ENCODE results near the gene NLRC3. TPM values are rescaled to one million over a fixed set of nuclear protein-coding genes. Genes with fewer than 3 reads are reported as not detected.
A peak's percentile ranks its signal among the peaks of the same experiment; 100 is the strongest.

The NLRC3 gene
- total and polyA plus RNA-seq, 7 experiments from 2014 or later = 22.2 to 91.3 (median 70.0) TPM

- H3K36me3 ChIP-seq (ENCODE audit: control insufficient read depth in 2 of 3, insufficient read depth in 3 of 3, low read length in 3 of 3) = peaks cover 0 to 72% (median 19%) of the 10 kb centered on the region in 3 experiments
- peaks cover 14 to 67% (median 51%) of the 10 kb centered on the region in 5 donors for H3K36me3 Mint-ChIP-seq
Measured at GRCh38 chr16:3518986-3519348, 58.2 kb downstream of the NLRC3 start.

DNA sequence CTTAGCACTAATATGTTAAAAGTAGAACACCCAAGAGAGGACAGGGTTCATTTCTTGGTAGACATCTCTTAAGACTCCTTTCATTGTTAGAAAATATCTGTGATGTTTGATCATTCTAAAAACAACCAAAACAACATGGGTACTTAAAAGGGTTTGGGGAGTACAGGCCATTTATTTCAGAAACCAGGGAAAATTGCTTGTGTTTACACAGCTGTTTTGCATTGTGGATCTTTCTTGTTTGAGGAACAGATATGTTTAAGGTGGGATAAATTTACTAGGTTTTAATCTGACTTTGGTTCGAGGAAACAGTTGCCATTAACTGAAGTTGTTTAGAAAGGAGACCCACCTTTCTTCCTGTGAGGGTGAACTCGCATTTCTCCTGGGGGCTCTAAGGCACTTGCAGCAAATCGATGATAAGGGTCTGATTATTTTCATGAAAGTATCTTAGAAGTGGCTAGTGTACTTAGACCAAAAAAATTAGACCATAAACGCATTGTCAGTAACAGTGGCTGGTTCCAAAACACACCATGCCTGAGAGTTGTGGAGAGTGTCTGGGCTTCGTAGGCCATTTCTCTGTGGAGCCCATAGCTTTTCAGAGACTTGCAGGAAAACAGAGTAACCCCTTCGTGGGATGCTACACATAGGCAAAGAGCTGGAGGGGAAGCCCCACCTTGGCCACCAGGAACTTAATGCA is 58.8 kb downstream of the NLRC3 start:
- intact Hi-C loops (cut with micrococcal nuclease) = no loop called here
- peaks cover 18 to 67% (median 55%) of the 10 kb centered on the region in 5 donors for H3K36me3 Mint-ChIP-seq
- ATAC-seq = no peak
- Histone ChIP-seq H3K9me3 (ENCODE audit: control insufficient read depth in 2 of 3, low read length in 3 of 3) (no peaks in the 10 kb centered on the region), H3K4me3 (ENCODE audit: low read length) (no peak overlapping the region), H3K27ac (ENCODE audit: low read depth, low read length) (no peak overlapping the region), H3K36me3 (ENCODE audit: control insufficient read depth in 2 of 3, insufficient read depth in 3 of 3, low read length in 3 of 3) (peaks cover 0 to 72% (median 22%) of the 10 kb centered on the region in 3 experiments), H3K4me1 (ENCODE audit: control insufficient read depth in 2 of 2, insufficient read depth in 2 of 2, low read length in 2 of 2) (no peaks in the 10 kb centered on the region), H3K27me3 (ENCODE audit: control insufficient read depth in 2 of 2, insufficient read depth in 2 of 2, low read length in 2 of 2) (no peaks in the 10 kb centered on the region)
- H3K4me1 Mint-ChIP-seq = peaks cover 0 to 19% (median 16%) of the 10 kb centered on the region in 7 donors
- no peak overlapping the region for H3K27ac Mint-ChIP-seq
- DNase-seq = no peak
- ChIA-PET POLR2A (no interaction called here), CTCF (interaction anchor here (0.6 kb wide), 1 partner anchor 76 kb away, joined by 3 read pairs; no protein-coding TSS in a partner anchor)
- H3K27me3 Mint-ChIP-seq = no peaks in the 10 kb centered on the region
- H3K9me3 Mint-ChIP-seq = no peaks in the 10 kb centered on the region
- no peak overlapping the region for H3K4me3 Mint-ChIP-seq

More at GRCh38 chr16:3518986-3519348, 58.2 kb downstream of the NLRC3 start:
- POLR2A ChIA-PET = no interaction called here
- Mint-ChIP-seq H3K4me3 (no peak overlapping the region), H3K9me3 (no peaks in the 10 kb centered on the region), H3K27ac (no peak overlapping the region), H3K4me1 (peaks cover 0 to 18% (median 11%) of the 10 kb centered on the region in 7 donors), H3K27me3 (no peaks in the 10 kb centered on the region)
- CTCF ChIA-PET = interaction anchor here (0.6 kb wide), 1 partner anchor 76 kb away, joined by 3 read pairs; no protein-coding TSS in a partner anchor
- Histone ChIP-seq H3K4me3 (ENCODE audit: low read length) (no peak overlapping the region), H3K27ac (ENCODE audit: low read depth, low read length) (no peak overlapping the region), H3K27me3 (ENCODE audit: control insufficient read depth in 2 of 2, insufficient read depth in 2 of 2, low read length in 2 of 2) (no peaks in the 10 kb centered on the region), H3K9me3 (ENCODE audit: control insufficient read depth in 2 of 3, low read length in 3 of 3) (no peaks in the 10 kb centered on the region), H3K4me1 (ENCODE audit: control insufficient read depth in 2 of 2, insufficient read depth in 2 of 2, low read length in 2 of 2) (no peaks in the 10 kb centered on the region)
- no peak for DNase-seq
- intact Hi-C loops (cut with micrococcal nuclease) = no loop called here
- ATAC-seq = no peak

GRCh38 chr16:3515897-3516296 is 61.3 kb downstream of the NLRC3 start:
- H3K4me1 ChIP-seq (ENCODE audit: control insufficient read depth in 2 of 2, insufficient read depth in 2 of 2, low read length in 2 of 2) = peaks cover under 1 to 8% of the 10 kb centered on the region in 2 donors
- Mint-ChIP-seq H3K36me3 (peaks cover 18 to 57% (median 50%) of the 10 kb centered on the region in 5 donors), H3K9me3 (peaks cover 0 to 1% (median 0%) of the 10 kb centered on the region in 11 donors), H3K27ac (peak overlapping the region in 1 of 9 donors; percentile 17), H3K4me3 (no peak overlapping the region), H3K27me3 (no peaks in the 10 kb centered on the region), H3K4me1 (peaks cover 8 to 32% (median 27%) of the 10 kb centered on the region in 7 donors)
- ChIA-PET CTCF (interaction anchor here (1.1 kb wide), 1 partner anchor 11 kb away, joined by 4 read pairs; no protein-coding TSS in a partner anchor), POLR2A (no interaction called here)
- H3K36me3 ChIP-seq (ENCODE audit: control insufficient read depth in 2 of 3, insufficient read depth in 3 of 3, low read length in 3 of 3) = peaks cover 0 to 66% (median 26%) of the 10 kb centered on the region in 3 experiments
- H3K4me3 ChIP-seq (ENCODE audit: low read length) = no peak overlapping the region
- no peaks in the 10 kb centered on the region for H3K27me3 ChIP-seq (ENCODE audit: control insufficient read depth in 2 of 2, insufficient read depth in 2 of 2, low read length in 2 of 2)
- intact Hi-C loops (cut with micrococcal nuclease) = no loop called here
- H3K27ac ChIP-seq (ENCODE audit: low read depth, low read length) = no peak overlapping the region
- no peak for ATAC-seq
- DNase-seq = no peak
- H3K9me3 ChIP-seq (ENCODE audit: control insufficient read depth in 2 of 3, low read length in 3 of 3) = no peaks in the 10 kb centered on the region

- peaks cover 11 to 21% of the 10 kb centered on the region in 2 donors for H3K4me1 ChIP-seq (ENCODE audit: control insufficient read depth in 2 of 2, insufficient read depth in 2 of 2, low read length in 2 of 2)
- ATAC-seq (no peak), DNase-seq (no peak)
- H3K9me3 ChIP-seq (ENCODE audit: control insufficient read depth in 2 of 3, low read length in 3 of 3) = no peaks in the 10 kb centered on the region
- peaks cover 15 to 58% (median 44%) of the 10 kb centered on the region in 5 donors for H3K36me3 Mint-ChIP-seq
- intact Hi-C loops (cut with micrococcal nuclease) = no loop called here
- POLR2A ChIA-PET = interaction anchor here (1.2 kb wide), 1 partner anchor 331 kb away, joined by 3 read pairs; no protein-coding TSS in a partner anchor
- no peak overlapping the region for H3K27ac ChIP-seq (ENCODE audit: low read depth, low read length)
- H3K4me3 Mint-ChIP-seq = no peak overlapping the region
- no peaks in the 10 kb centered on the region for H3K27me3 ChIP-seq (ENCODE audit: control insufficient read depth in 2 of 2, insufficient read depth in 2 of 2, low read length in 2 of 2)
- no peaks in the 10 kb centered on the region for H3K27me3 Mint-ChIP-seq
- CTCF ChIA-PET = interaction anchor here (0.5 kb wide), 1 partner anchor 347 kb away, joined by 3 read pairs; no protein-coding TSS in a partner anchor
- H3K27ac Mint-ChIP-seq = peak overlapping the region in 2 of 9 donors; percentile 35 to 96
- H3K9me3 Mint-ChIP-seq = peaks cover 0 to 1% (median 0%) of the 10 kb centered on the region in 11 donors
- H3K4me3 ChIP-seq (ENCODE audit: low read length) = no peak overlapping the region
- H3K4me1 Mint-ChIP-seq = peaks cover 17 to 40% (median 33%) of the 10 kb centered on the region in 7 donors
- H3K36me3 ChIP-seq (ENCODE audit: control insufficient read depth in 2 of 3, insufficient read depth in 3 of 3, low read length in 3 of 3) = peaks cover 0 to 55% (median 26%) of the 10 kb centered on the region in 3 experiments
Measured at GRCh38 chr16:3514621-3515020, 62.6 kb downstream of the NLRC3 start.

DNA sequence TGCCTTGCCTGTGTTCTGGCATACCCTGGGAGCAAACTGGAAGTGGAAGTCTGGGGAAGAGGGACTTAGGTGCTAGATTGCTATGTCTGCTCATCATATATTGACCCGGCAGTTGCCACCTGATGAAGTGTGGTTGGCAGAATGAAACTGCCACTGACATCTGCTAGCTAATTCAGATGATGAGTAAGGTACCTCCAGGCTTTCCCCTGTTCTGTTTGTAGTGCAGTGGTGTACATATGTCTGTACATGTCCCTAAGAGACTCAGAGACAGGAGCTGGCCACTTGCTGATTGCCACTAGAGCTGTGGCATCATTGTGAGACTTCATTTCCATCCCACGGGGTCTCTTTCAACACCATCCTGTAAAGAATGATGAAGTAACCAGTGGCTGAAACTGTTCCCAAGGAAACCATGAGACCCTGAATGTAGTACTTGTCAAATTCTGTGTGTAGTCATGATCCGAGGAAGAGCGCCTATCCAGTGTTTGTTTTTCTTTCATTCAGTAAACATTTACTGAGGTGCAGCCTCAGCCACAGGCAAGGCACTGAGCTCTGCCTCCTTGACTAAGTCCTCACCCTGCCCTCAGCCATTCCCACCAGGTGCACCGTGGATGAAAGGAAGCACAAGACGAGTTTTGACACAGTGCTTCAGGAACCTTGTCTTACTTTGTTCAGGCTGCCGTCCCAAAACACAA is 63.2 kb downstream of the NLRC3 start:
- peaks cover 20 to 46% (median 37%) of the 10 kb centered on the region in 7 donors for H3K4me1 Mint-ChIP-seq

More for the DNA sequence above, 63.2 kb downstream of the NLRC3 start:
- Mint-ChIP-seq H3K27ac (peak overlapping the region; percentile 9 to 96 (median 62)), H3K4me3 (peak overlapping the region in 1 of 10 donors; percentile 34), H3K9me3 (peaks cover 0 to 1% (median 0%) of the 10 kb centered on the region in 11 donors), H3K36me3 (peaks cover 12 to 52% (median 39%) of the 10 kb centered on the region in 5 donors), H3K27me3 (no peaks in the 10 kb centered on the region)
- CTCF ChIA-PET = interaction anchor here (0.5 kb wide), 1 partner anchor 346 kb away, joined by 3 read pairs; no protein-coding TSS in a partner anchor
- ATAC-seq (no peak), DNase-seq (no peak)
- H3K27me3 ChIP-seq (ENCODE audit: control insufficient read depth in 2 of 2, insufficient read depth in 2 of 2, low read length in 2 of 2) = no peaks in the 10 kb centered on the region
- H3K36me3 ChIP-seq (ENCODE audit: control insufficient read depth in 2 of 3, insufficient read depth in 3 of 3, low read length in 3 of 3) = peaks cover 0 to 49% (median 26%) of the 10 kb centered on the region in 3 experiments
- POLR2A ChIA-PET = interaction anchor here (0.6 to 1.2 kb wide), 3 partner anchors 15 to 331 kb away, joined by 3 to 4 read pairs (median 3); no protein-coding TSS in a partner anchor
- intact Hi-C loops (cut with micrococcal nuclease) = no loop called here
- H3K27ac ChIP-seq (ENCODE audit: low read depth, low read length) = no peak overlapping the region
- H3K4me3 ChIP-seq (ENCODE audit: low read length) = no peak overlapping the region
- no peaks in the 10 kb centered on the region for H3K9me3 ChIP-seq (ENCODE audit: control insufficient read depth in 2 of 3, low read length in 3 of 3)
- peaks cover 17 to 27% of the 10 kb centered on the region in 2 donors for H3K4me1 ChIP-seq (ENCODE audit: control insufficient read depth in 2 of 2, insufficient read depth in 2 of 2, low read length in 2 of 2)

All from naive thymus-derived CD4-positive, alpha-beta T cell (primary cell).